ENCODE data around the gene DLG2. TPM values are rescaled to one million over a fixed set of nuclear protein-coding genes. Genes with fewer than 3 reads are reported as not detected.

Gene DLG2
- polyA plus RNA-seq, 1 experiment: 0.68 TPM

DNA sequence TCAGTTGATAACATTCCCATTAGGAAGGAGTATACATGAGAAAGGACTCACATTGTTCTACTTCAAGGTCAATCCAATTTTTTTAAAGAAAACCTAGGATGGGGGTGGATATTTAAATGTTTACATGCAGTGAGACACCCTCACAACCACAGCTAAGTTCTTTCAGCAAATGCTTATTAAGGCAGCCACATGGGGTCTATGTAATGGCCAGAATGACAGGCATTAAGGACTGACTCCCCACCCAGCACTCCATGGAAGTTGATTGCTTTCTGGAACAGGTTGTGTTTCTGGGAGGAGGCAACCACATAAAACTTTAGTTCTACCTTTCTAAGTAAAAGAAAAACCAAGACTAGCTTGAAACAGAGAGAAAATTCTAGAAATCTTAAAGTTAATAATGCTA lies 1678.9 kb downstream of the DLG2 start:
- no peaks in the 10 kb centered on the region for H3K27me3 ChIP-seq (ENCODE audit: control insufficient read depth, insufficient read depth, low read length)
- ChIA-PET CTCF (interaction anchor here (0.7 kb wide), 1 partner anchor 58 kb away, joined by 4 read pairs; no protein-coding TSS in a partner anchor), POLR2A (no interaction called here)
- no peaks in the 10 kb centered on the region for H3K9me3 ChIP-seq (ENCODE audit: control insufficient read depth, insufficient read depth, low read length)
- TF ChIP-seq, protein P1, sequence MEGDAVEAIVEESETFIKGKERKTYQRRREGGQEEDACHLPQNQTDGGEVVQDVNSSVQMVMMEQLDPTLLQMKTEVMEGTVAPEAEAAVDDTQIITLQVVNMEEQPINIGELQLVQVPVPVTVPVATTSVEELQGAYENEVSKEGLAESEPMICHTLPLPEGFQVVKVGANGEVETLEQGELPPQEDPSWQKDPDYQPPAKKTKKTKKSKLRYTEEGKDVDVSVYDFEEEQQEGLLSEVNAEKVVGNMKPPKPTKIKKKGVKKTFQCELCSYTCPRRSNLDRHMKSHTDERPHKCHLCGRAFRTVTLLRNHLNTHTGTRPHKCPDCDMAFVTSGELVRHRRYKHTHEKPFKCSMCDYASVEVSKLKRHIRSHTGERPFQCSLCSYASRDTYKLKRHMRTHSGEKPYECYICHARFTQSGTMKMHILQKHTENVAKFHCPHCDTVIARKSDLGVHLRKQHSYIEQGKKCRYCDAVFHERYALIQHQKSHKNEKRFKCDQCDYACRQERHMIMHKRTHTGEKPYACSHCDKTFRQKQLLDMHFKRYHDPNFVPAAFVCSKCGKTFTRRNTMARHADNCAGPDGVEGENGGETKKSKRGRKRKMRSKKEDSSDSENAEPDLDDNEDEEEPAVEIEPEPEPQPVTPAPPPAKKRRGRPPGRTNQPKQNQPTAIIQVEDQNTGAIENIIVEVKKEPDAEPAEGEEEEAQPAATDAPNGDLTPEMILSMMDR (IDR thresholded peaks at IDR 0.05; ENCODE audit: low read depth, low read length): no peak
- no peak for DNase-seq (ENCODE audit: low read depth, low spot score)
- H3K27ac ChIP-seq (ENCODE audit: low read depth, low read length): no peak overlapping the region
- H3K4me3 ChIP-seq (ENCODE audit: low read depth, low read length): no peak overlapping the region

DNA sequence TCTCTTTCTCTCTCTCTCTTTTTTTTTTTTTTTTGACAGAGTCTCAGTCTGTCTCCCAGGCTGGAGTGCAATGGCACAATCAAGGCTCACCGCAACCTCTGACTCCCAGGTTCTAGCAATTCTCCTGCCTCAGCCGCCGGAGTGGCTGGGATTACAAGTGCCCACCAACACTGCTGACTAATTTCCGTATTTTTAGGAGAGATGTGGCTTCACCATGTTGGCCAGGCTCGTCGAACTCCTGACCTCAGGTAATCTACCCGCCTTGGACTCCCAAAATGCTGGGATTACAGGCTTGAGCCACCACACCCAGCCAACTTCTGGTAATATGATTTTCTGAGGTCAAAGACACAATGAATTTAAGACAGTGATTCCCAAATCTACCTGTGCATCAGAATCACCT lies 1681.2 kb downstream of the DLG2 start:
- ChIA-PET CTCF (no interaction called here), POLR2A (no interaction called here)
- no peak for DNase-seq (ENCODE audit: low read depth, low spot score)
- H3K27ac ChIP-seq (ENCODE audit: low read depth, low read length): no peak overlapping the region
- TF ChIP-seq, protein P1 (IDR thresholded peaks at IDR 0.05; ENCODE audit: low read depth, low read length): no peak
- H3K9me3 ChIP-seq (ENCODE audit: control insufficient read depth, insufficient read depth, low read length): no peaks in the 10 kb centered on the region
- no peak overlapping the region for H3K4me3 ChIP-seq (ENCODE audit: low read depth, low read length)
- H3K27me3 ChIP-seq (ENCODE audit: control insufficient read depth, insufficient read depth, low read length): no peaks in the 10 kb centered on the region

DNA sequence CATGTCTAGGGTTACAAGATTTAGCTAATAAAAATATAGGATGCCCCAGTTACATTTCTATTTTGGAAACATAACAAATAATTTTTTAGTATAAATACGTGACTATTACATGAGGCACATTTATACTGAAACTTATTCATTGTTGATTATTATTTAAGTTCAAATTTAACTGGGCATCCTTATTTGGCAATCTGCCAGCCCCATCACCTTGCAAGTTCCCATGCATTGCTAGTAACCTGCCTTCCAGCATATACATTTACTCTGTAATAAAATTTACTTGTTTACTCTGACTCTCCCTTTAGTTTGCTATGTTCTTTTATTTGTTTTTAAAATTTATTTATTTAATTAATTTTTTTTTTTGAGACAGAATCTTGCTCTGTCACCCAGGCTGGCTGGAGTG lies 1686.1 kb downstream of the DLG2 start:
- DNase-seq (ENCODE audit: low read depth, low spot score): no peak
- CTCF ChIA-PET: no interaction called here
- Histone ChIP-seq H3K4me3 (ENCODE audit: low read depth, low read length) (no peak overlapping the region), H3K9me3 (ENCODE audit: control insufficient read depth, insufficient read depth, low read length) (no peaks in the 10 kb centered on the region), H3K27ac (ENCODE audit: low read depth, low read length) (no peak overlapping the region), H3K27me3 (ENCODE audit: control insufficient read depth, insufficient read depth, low read length) (no peaks in the 10 kb centered on the region)
- TF ChIP-seq, protein P1 (IDR thresholded peaks at IDR 0.05; ENCODE audit: low read depth, low read length): no peak
- POLR2A ChIA-PET: no interaction called here

DNA sequence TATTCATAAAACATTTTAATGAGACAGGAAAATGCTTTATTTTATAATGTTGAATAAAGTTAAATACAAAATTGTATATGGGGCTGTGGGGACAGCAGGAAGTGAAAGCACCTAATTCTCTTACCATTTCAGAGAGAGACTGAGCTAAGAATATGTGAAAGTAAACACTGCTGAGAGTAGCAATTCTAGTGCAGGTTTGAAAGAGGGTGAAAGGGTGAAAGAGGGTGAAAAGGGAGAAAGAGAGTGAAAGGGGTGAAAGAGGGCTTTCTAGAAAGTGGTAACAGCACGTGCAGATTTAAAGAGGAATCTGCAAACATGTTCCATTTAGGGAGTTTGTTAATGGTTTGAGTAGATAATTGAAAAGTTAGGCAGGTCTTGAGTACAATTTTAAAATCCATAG lies 1689.0 kb downstream of the DLG2 start:
- Histone ChIP-seq H3K27ac (ENCODE audit: low read depth, low read length) (no peak overlapping the region), H3K4me3 (ENCODE audit: low read depth, low read length) (no peak overlapping the region), H3K9me3 (ENCODE audit: control insufficient read depth, insufficient read depth, low read length) (no peaks in the 10 kb centered on the region), H3K27me3 (ENCODE audit: control insufficient read depth, insufficient read depth, low read length) (no peaks in the 10 kb centered on the region)
- TF ChIP-seq, protein P1 (IDR thresholded peaks at IDR 0.05; ENCODE audit: low read depth, low read length): no peak
- DNase-seq (ENCODE audit: low read depth, low spot score): no peak
- CTCF ChIA-PET: no interaction called here
- POLR2A ChIA-PET: no interaction called here

DNA sequence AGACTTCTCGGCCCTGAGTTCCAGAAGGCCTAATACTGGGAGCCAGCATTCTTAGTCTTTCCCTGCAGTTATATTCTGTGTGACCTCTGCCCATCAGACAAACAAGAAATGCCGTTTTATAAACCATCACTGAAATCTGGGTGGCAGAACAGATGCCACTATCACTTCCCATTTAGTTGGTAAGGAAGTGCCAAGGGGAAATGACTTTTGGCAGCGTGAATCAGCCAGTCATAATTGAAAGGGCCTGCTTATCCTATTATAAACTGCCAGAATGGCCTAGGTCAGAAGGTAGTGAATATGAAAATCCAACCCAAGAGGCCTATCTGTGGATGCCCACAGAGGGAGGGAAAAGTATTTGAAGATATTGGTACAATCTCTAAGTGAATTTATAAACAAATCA lies 1694.1 kb downstream of the DLG2 start:
- no peaks in the 10 kb centered on the region for H3K27me3 ChIP-seq (ENCODE audit: control insufficient read depth, insufficient read depth, low read length)
- POLR2A ChIA-PET: no interaction called here
- CTCF ChIA-PET: no interaction called here
- TF ChIP-seq, protein P1 (IDR thresholded peaks at IDR 0.05; ENCODE audit: low read depth, low read length): no peak
- H3K4me3 ChIP-seq (ENCODE audit: low read depth, low read length): no peak overlapping the region
- H3K27ac ChIP-seq (ENCODE audit: low read depth, low read length): no peak overlapping the region
- DNase-seq (ENCODE audit: low read depth, low spot score): no peak
- H3K9me3 ChIP-seq (ENCODE audit: control insufficient read depth, insufficient read depth, low read length): no peaks in the 10 kb centered on the region
